HT-29 (cell line): ENCODE data around the gene ANXA7. TPM values are rescaled to one million over a fixed set of nuclear protein-coding genes. Genes with fewer than 3 reads are reported as not detected.
A peak's percentile ranks its signal among the peaks of the same experiment; 100 is the strongest.
"Not testable (repeated sequence)": the region's sequence is repeated elsewhere in the genome, so short reads cannot be mapped to it uniquely, and the experiment has no call there.

ENCODE experiments used
- DNase-seq: peaks from one replicate; pipeline ENCODE4 v3.0.0-alpha.2; 2015; ENCODE audit warnings: low spot score
- total RNA-seq: library from RNA; depleted of rRNA; stranded (reverse); fragments of >200 nt; shearing (Covaris generic); gene quantifications from 2 replicates; pipeline ENCODE4 v1.2.3, GENCODE V29; 2014

ANXA7 gene
- total RNA-seq, 1 experiment from 2014 or later = 57.9 TPM

- no peak for DNase-seq
These were observed 5.8 kb downstream of the ANXA7 start for GRCh38 chr10:73408061-73408460.

GRCh38 chr10:73407495-73407894, 6.4 kb downstream of the ANXA7 start:
- DNase-seq = no peak

- no peak for DNase-seq
These were observed 7.0 kb downstream of the ANXA7 start for GRCh38 chr10:73406846-73407245.

GRCh38 chr10:73405556-73405955, 8.3 kb downstream of the ANXA7 start:
- DNase-seq = no peak

- DNase-seq = no peak
These were observed 9.2 kb downstream of the ANXA7 start for GRCh38 chr10:73404690-73405089.

- no peak for DNase-seq
These were observed 12.2 kb downstream of the ANXA7 start for GRCh38 chr10:73401636-73402035.

- no peak for DNase-seq
These were observed 14.8 kb downstream of the ANXA7 start for GRCh38 chr10:73399063-73399462.

GRCh38 chr10:73398024-73398423, 15.8 kb downstream of the ANXA7 start:
- DNase-seq = no peak

- not testable (repeated sequence) for DNase-seq
These were observed 19.5 kb downstream of the ANXA7 start for GRCh38 chr10:73394325-73394724.

- DNase-seq = no peak
These were observed 25.6 kb downstream of the ANXA7 start for GRCh38 chr10:73388228-73388627.

- DNase-seq = no peak
These were observed 27.3 kb downstream of the ANXA7 start for GRCh38 chr10:73386583-73386982.

- DNase-seq = no peak
These were observed 34.7 kb downstream of the ANXA7 start for GRCh38 chr10:73379064-73379748.

GRCh38 chr10:73376679-73377078, 37.2 kb downstream of the ANXA7 start:
- DNase-seq = no peak

GRCh38 chr10:73368238-73368637, 45.6 kb downstream of the ANXA7 start:
- DNase-seq = no peak

- no peak for DNase-seq
These were observed 47.2 kb downstream of the ANXA7 start for GRCh38 chr10:73366381-73367298.

- no peak for DNase-seq
These were observed 48.9 kb downstream of the ANXA7 start for GRCh38 chr10:73364964-73365363.

- peak; percentile 15 for DNase-seq
These were observed 54.4 kb downstream of the ANXA7 start for GRCh38 chr10:73359492-73359891.

GRCh38 chr10:73358331-73359279, 55.3 kb downstream of the ANXA7 start, which contains the start of gene CFAP70:
TSS of gene CFAP70 (minus strand) at chr10:73358864. CDS start at chr10:73354796, 4,068 bp downstream.
- DNase-seq = peak; percentile 98

GRCh38 chr10:73357821-73358220, 56.0 kb downstream of the ANXA7 start:
- DNase-seq = peak; percentile 3

GRCh38 chr10:73357166-73357565, 56.7 kb downstream of the ANXA7 start:
- DNase-seq = no peak

- DNase-seq = no peak
These were observed 69.6 kb downstream of the ANXA7 start for GRCh38 chr10:73344269-73344668.

- no peak for DNase-seq
These were observed 73.7 kb downstream of the ANXA7 start for GRCh38 chr10:73340121-73340520.
